Measurements from ENCODE around the gene SYNE1. TPM values are rescaled to one million over a fixed set of nuclear protein-coding genes. Genes with fewer than 3 reads are reported as not detected.

The SYNE1 gene
- total and polyA plus RNA-seq, 2 of the 8 experiments (the other 6 are each of a cell fraction or from before 2014, with no cell fraction given), result 2.8 to 5.5 TPM

DNA sequence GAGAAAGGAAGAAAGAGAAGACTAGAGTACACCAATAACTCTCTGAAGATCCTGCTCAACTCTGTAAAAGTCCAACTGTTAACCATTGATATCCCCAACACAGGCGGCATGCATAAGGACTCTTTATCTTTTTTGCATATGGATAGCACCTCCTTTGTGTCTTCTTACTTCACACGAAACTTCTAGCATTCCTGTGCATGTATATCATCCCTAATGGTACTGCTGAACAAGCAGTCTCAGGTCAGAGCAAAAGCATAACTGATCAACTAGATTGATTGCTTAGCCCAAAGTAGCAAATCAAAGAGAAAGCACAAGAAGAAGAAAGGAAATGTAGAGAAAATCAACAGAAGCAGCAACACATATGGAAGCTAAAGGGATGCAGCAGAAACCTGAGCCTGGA is 234.4 kb downstream of the SYNE1 start (continued):
- TF ChIP-seq, protein P1, sequence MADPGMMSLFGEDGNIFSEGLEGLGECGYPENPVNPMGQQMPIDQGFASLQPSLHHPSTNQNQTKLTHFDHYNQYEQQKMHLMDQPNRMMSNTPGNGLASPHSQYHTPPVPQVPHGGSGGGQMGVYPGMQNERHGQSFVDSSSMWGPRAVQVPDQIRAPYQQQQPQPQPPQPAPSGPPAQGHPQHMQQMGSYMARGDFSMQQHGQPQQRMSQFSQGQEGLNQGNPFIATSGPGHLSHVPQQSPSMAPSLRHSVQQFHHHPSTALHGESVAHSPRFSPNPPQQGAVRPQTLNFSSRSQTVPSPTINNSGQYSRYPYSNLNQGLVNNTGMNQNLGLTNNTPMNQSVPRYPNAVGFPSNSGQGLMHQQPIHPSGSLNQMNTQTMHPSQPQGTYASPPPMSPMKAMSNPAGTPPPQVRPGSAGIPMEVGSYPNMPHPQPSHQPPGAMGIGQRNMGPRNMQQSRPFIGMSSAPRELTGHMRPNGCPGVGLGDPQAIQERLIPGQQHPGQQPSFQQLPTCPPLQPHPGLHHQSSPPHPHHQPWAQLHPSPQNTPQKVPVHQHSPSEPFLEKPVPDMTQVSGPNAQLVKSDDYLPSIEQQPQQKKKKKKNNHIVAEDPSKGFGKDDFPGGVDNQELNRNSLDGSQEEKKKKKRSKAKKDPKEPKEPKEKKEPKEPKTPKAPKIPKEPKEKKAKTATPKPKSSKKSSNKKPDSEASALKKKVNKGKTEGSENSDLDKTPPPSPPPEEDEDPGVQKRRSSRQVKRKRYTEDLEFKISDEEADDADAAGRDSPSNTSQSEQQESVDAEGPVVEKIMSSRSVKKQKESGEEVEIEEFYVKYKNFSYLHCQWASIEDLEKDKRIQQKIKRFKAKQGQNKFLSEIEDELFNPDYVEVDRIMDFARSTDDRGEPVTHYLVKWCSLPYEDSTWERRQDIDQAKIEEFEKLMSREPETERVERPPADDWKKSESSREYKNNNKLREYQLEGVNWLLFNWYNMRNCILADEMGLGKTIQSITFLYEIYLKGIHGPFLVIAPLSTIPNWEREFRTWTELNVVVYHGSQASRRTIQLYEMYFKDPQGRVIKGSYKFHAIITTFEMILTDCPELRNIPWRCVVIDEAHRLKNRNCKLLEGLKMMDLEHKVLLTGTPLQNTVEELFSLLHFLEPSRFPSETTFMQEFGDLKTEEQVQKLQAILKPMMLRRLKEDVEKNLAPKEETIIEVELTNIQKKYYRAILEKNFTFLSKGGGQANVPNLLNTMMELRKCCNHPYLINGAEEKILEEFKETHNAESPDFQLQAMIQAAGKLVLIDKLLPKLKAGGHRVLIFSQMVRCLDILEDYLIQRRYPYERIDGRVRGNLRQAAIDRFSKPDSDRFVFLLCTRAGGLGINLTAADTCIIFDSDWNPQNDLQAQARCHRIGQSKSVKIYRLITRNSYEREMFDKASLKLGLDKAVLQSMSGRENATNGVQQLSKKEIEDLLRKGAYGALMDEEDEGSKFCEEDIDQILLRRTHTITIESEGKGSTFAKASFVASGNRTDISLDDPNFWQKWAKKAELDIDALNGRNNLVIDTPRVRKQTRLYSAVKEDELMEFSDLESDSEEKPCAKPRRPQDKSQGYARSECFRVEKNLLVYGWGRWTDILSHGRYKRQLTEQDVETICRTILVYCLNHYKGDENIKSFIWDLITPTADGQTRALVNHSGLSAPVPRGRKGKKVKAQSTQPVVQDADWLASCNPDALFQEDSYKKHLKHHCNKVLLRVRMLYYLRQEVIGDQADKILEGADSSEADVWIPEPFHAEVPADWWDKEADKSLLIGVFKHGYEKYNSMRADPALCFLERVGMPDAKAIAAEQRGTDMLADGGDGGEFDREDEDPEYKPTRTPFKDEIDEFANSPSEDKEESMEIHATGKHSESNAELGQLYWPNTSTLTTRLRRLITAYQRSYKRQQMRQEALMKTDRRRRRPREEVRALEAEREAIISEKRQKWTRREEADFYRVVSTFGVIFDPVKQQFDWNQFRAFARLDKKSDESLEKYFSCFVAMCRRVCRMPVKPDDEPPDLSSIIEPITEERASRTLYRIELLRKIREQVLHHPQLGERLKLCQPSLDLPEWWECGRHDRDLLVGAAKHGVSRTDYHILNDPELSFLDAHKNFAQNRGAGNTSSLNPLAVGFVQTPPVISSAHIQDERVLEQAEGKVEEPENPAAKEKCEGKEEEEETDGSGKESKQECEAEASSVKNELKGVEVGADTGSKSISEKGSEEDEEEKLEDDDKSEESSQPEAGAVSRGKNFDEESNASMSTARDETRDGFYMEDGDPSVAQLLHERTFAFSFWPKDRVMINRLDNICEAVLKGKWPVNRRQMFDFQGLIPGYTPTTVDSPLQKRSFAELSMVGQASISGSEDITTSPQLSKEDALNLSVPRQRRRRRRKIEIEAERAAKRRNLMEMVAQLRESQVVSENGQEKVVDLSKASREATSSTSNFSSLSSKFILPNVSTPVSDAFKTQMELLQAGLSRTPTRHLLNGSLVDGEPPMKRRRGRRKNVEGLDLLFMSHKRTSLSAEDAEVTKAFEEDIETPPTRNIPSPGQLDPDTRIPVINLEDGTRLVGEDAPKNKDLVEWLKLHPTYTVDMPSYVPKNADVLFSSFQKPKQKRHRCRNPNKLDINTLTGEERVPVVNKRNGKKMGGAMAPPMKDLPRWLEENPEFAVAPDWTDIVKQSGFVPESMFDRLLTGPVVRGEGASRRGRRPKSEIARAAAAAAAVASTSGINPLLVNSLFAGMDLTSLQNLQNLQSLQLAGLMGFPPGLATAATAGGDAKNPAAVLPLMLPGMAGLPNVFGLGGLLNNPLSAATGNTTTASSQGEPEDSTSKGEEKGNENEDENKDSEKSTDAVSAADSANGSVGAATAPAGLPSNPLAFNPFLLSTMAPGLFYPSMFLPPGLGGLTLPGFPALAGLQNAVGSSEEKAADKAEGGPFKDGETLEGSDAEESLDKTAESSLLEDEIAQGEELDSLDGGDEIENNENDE (IDR thresholded peaks at IDR 0.05; ENCODE audit: insufficient replicate concordance, low read length), result no peak
- TF ChIP-seq NRF1 (IDR thresholded peaks at IDR 0.05; ENCODE audit: low read depth, low read length) (no peak), NANOG (IDR thresholded peaks at IDR 0.05; ENCODE audit: insufficient read depth, low read depth, low read length, poor library complexity, severe bottlenecking) (no peak), TAF1 (IDR thresholded peaks at IDR 0.05; ENCODE audit: low read depth, low read length) (no peak), TCF12 (IDR thresholded peaks at IDR 0.05; ENCODE audit: low read depth, low read length) (no peak), BACH1 (IDR thresholded peaks at IDR 0.05; ENCODE audit: low read length) (no peak), KDM4A (IDR thresholded peaks at IDR 0.05; ENCODE audit: low read depth, low read length, severe bottlenecking) (no peak)

Data from H1 (cell line).